DOHH2 (cell line): ENCODE results near the gene SFI1.

Experiments
- H3F3A ChIP-seq: fragments of 200-600 bp; sonication (generic), shearing (Covaris generic); 2 replicates; pipeline ENCODE4 v1.6.0; 2016; ENCODE audit warnings: antibody characterized with exemption, mild to moderate bottlenecking; ENCODE audit not compliant: control insufficient read depth, insufficient read depth
- H3K27ac ChIP-seq: fragments of 200-600 bp; sonication (generic); 2 replicates; pipeline ENCODE4 v1.5.1; 2014; ENCODE audit warnings: low read depth, mild to moderate bottlenecking, low read length, moderate library complexity
- H3K27me3 ChIP-seq: fragments of 200-600 bp; sonication (generic); 2 replicates; pipeline ENCODE4 v1.6.1; 2014; ENCODE audit warnings: mild to moderate bottlenecking, low read length, mixed read lengths; ENCODE audit not compliant: control insufficient read depth
- H3K36me3 ChIP-seq: fragments of 200-600 bp; sonication (generic); 2 replicates; pipeline ENCODE4 v1.6.1; 2014; ENCODE audit warnings: mild to moderate bottlenecking, low read length, moderate library complexity, mixed read lengths; ENCODE audit not compliant: control insufficient read depth
- H3K4me1 ChIP-seq: fragments of 200-600 bp; sonication (generic); 2 replicates; pipeline ENCODE4 v1.6.1; 2014; ENCODE audit warnings: mild to moderate bottlenecking, low read length, mixed read lengths; ENCODE audit not compliant: control insufficient read depth
- H3K4me2 ChIP-seq: fragments of 200-600 bp; sonication (generic); 2 replicates; pipeline ENCODE4 v1.6.0; 2014; ENCODE audit warnings: mild to moderate bottlenecking, low read length, moderate library complexity
- H3K4me3 ChIP-seq: fragments of 200-600 bp; sonication (generic); 2 replicates; pipeline ENCODE4 v1.5.1; 2014; ENCODE audit warnings: mild to moderate bottlenecking, low read length, mixed read lengths
- H3K79me2 ChIP-seq: fragments of 200-600 bp; sonication (generic); 2 replicates; pipeline ENCODE4 v1.6.1; 2014; ENCODE audit warnings: mild to moderate bottlenecking, low read length, mixed read lengths; ENCODE audit not compliant: control insufficient read depth
- H3K9me2 ChIP-seq: fragments of 200-600 bp; sonication (generic); replicated peaks from 2 replicates; pipeline ENCODE4 v1.6.1; 2014; ENCODE audit warnings: mild to moderate bottlenecking, low read length, mixed read lengths; ENCODE audit not compliant: control insufficient read depth
- H3K9me3 ChIP-seq: fragments of 200-600 bp; sonication (generic); 2 replicates; pipeline ENCODE4 v1.6.1; 2014; ENCODE audit warnings: antibody characterized with exemption, low read length, mixed read lengths; ENCODE audit not compliant: control insufficient read depth, insufficient read depth
- H4K20me1 ChIP-seq: fragments of 200-600 bp; sonication (generic); 2 replicates; pipeline ENCODE4 v1.6.0; 2014; ENCODE audit warnings: low read depth, mild to moderate bottlenecking, antibody characterized with exemption, low read length, moderate library complexity; ENCODE audit not compliant: control insufficient read depth, insufficient read depth
- CTCF ChIP-seq: fragments of 200-600 bp; sonication (generic); IDR thresholded peaks from one replicate; pipeline ENCODE4 v1.5.1; 2014; ENCODE audit warnings: antibody characterized with exemption, mild to moderate bottlenecking, low read depth, low read length; ENCODE audit not compliant: poor library complexity, severe bottlenecking
- EZH2phosphoT487 ChIP-seq: fragments of 200-600 bp; sonication (generic); IDR thresholded peaks from 2 replicates; pipeline ENCODE4 v1.6.1; 2017; ENCODE audit warnings: borderline replicate concordance, mild to moderate bottlenecking, antibody characterized with exemption, low read length, moderate library complexity, mixed read lengths

Gene SFI1

GRCh38 chr22:31461699-31462098 lies 34.6 kb upstream of the SFI1 start:
- Histone ChIP-seq H3K27ac (no peak overlapping the region), H3K9me2 (no peaks in the 10 kb centered on the region), H3F3A (no peaks in the 10 kb centered on the region), H3K27me3 (no peaks in the 10 kb centered on the region), H4K20me1 (0 out of 2 replicates have a peak, but pooled peaks cover 3% of the 10 kb centered on the region), H3K79me2 (peaks cover 17% of the 10 kb centered on the region), H3K4me3 (no peak overlapping the region), H3K9me3 (no peaks in the 10 kb centered on the region), H3K36me3 (peaks cover 79% of the 10 kb centered on the region), H3K4me1 (no peaks in the 10 kb centered on the region), H3K4me2 (no peak overlapping the region)
- no peak for TF ChIP-seq CTCF
- no peak for TF ChIP-seq EZH2phosphoT487

- Histone ChIP-seq H3K4me2 (no peak overlapping the region), H4K20me1 (0 out of 2 replicates have a peak, but pooled peaks cover 3% of the 10 kb centered on the region), H3K79me2 (peaks cover 34% of the 10 kb centered on the region), H3K4me3 (no peak overlapping the region), H3K36me3 (peaks cover 77% of the 10 kb centered on the region), H3K27me3 (no peaks in the 10 kb centered on the region), H3F3A (no peaks in the 10 kb centered on the region; the same call in 1 of the 2 replicates), H3K9me3 (no peaks in the 10 kb centered on the region), H3K9me2 (no peaks in the 10 kb centered on the region), H3K4me1 (no peaks in the 10 kb centered on the region), H3K27ac (no peak overlapping the region)
- TF ChIP-seq EZH2phosphoT487: no peak
These were observed 31.0 kb upstream of the SFI1 start for GRCh38 chr22:31465307-31465706.

- H3K27me3 ChIP-seq: no peaks in the 10 kb centered on the region
- H3K36me3 ChIP-seq: peaks cover 81% of the 10 kb centered on the region
- no peak overlapping the region for H3K4me2 ChIP-seq
- H3K4me1 ChIP-seq: peaks cover 17% of the 10 kb centered on the region
- no peaks in the 10 kb centered on the region for H3K9me2 ChIP-seq
- no peaks in the 10 kb centered on the region for H3K9me3 ChIP-seq
- no peak for TF ChIP-seq EZH2phosphoT487
- TF ChIP-seq CTCF: no peak
- 0 out of 2 replicates have a peak, but pooled peaks cover 4% of the 10 kb centered on the region for H4K20me1 ChIP-seq
- no peak overlapping the region for H3K4me3 ChIP-seq
- H3K27ac ChIP-seq: no peak overlapping the region
- H3F3A ChIP-seq: peaks cover 6% of the 10 kb centered on the region; the same call in 1 of the 2 replicates
- peaks cover 70% of the 10 kb centered on the region for H3K79me2 ChIP-seq
These were observed 21.6 kb upstream of the SFI1 start for GRCh38 chr22:31474743-31475142.

GRCh38 chr22:31475800-31476199 lies 20.5 kb upstream of the SFI1 start:
- Histone ChIP-seq H3F3A (peaks cover 6% of the 10 kb centered on the region; the same call in 1 of the 2 replicates), H3K4me1 (peaks cover 17% of the 10 kb centered on the region), H3K4me2 (no peak overlapping the region), H3K79me2 (peaks cover 79% of the 10 kb centered on the region), H3K27ac (no peak overlapping the region), H3K4me3 (no peak overlapping the region), H3K9me3 (no peaks in the 10 kb centered on the region), H3K36me3 (peaks cover 85% of the 10 kb centered on the region), H3K9me2 (no peaks in the 10 kb centered on the region), H3K27me3 (no peaks in the 10 kb centered on the region), H4K20me1 (0 out of 2 replicates have a peak, but pooled peaks cover 4% of the 10 kb centered on the region)
- no peak for TF ChIP-seq EZH2phosphoT487
- no peak for TF ChIP-seq CTCF
